ENCODE measurements around the gene MAMDC2. TPM values are rescaled to one million over a fixed set of nuclear protein-coding genes. Genes with fewer than 3 reads are reported as not detected.

MAMDC2 gene
- total and polyA plus RNA-seq, 2 of the 8 experiments (the other 6 are each of a cell fraction or from before 2014, with no cell fraction given): 6.1 to 15.4 TPM

GRCh38 chr9:70127036-70127435 lies 83.4 kb downstream of the MAMDC2 start:
- H3K27ac ChIP-seq (ENCODE audit: low read depth, low read length): no peak overlapping the region
- no peaks in the 10 kb centered on the region for H3K9me3 ChIP-seq (ENCODE audit: insufficient read depth in 2 of 2, low read depth in 1 of 2, low read length in 1 of 2)
- H3K23ac ChIP-seq (ENCODE audit: insufficient read length): no peak overlapping the region
- H3K14ac ChIP-seq (ENCODE audit: insufficient read length): no peak overlapping the region
- peaks cover 0 to 2% (median 0%) of the 10 kb centered on the region in 4 experiments; a peak in 1 of 8 replicates for H3K36me3 ChIP-seq (ENCODE audit: control insufficient read depth in 2 of 4, insufficient read depth in 4 of 4, low read length in 3 of 4)
- H2BK120ac ChIP-seq (replicated peaks; ENCODE audit: low read depth, low read length): no peak overlapping the region
- no peak overlapping the region for H2BK15ac ChIP-seq (ENCODE audit: low read length)
- H2BK20ac ChIP-seq (ENCODE audit: low read length): no peak overlapping the region
- H2AFZ ChIP-seq (ENCODE audit: low read length): no peak overlapping the region
- no peak overlapping the region for H4K91ac ChIP-seq (replicated peaks; ENCODE audit: insufficient read length, low read length)
- no peak overlapping the region for H2BK12ac ChIP-seq (ENCODE audit: low read depth, low read length)
- H3K27me3 ChIP-seq (replicated peaks in 1 of 4; ENCODE audit: control insufficient read depth in 3 of 4, extremely low read depth in 1 of 4, insufficient read depth in 3 of 4, low read length in 3 of 4): no peaks in the 10 kb centered on the region
- DNase-seq (ENCODE audit: low read depth in 1 of 2, low spot score in 2 of 2) (no peak), FAIRE-seq (no peak)
- no peak overlapping the region for H2BK5ac ChIP-seq (ENCODE audit: low read depth, low read length)
- WGBS, 2 experiments (ENCODE audit: extremely low coverage in 1 of 2, insufficient coverage in 1 of 2, insufficient read length in 1 of 2, insufficient replicate concordance in 2 of 2, low coverage in 1 of 2, low lambda C conversion rate in 2 of 2, missing lambda C conversion rate in 1 of 2): 90% methylated on average over 6 of the region's 6 CpGs; no CpG with 5 or more reads in 1 of the 2 experiments
- H3K23me2 ChIP-seq (ENCODE audit: low read depth, low read length): no peaks in the 10 kb centered on the region
- CTCF ChIA-PET (ENCODE audit: partially characterized antibody): interaction anchor here (0.7 to 13.1 kb wide), 3 partner anchors 16 to 126 kb away, joined by 3 to 113 read pairs (median 3); no protein-coding TSS in a partner anchor
- H4K20me1 ChIP-seq (replicated peaks in 1 of 2; ENCODE audit: control insufficient read depth in 1 of 2, insufficient read depth in 2 of 2, low read length in 2 of 2): peaks cover 0 to 3% of the 10 kb centered on the region in 2 experiments
- no peak overlapping the region for H2AK5ac ChIP-seq (ENCODE audit: low read depth, low read length)
- no peak overlapping the region for H3K4me3 ChIP-seq (ENCODE audit: extremely low read depth in 1 of 4, insufficient read depth in 2 of 4, low read depth in 3 of 4, low read length in 4 of 4)
- no peak overlapping the region for H3K18ac ChIP-seq (ENCODE audit: extremely low read depth, low read length)
- H4K5ac ChIP-seq (ENCODE audit: insufficient read length, low read depth, low read length): no peak overlapping the region
- H4K8ac ChIP-seq (ENCODE audit: extremely low read depth, insufficient read depth, low read length): no peak overlapping the region
- no peak overlapping the region for H3K56ac ChIP-seq (replicated peaks; ENCODE audit: insufficient read length, low read depth, low read length)
- POLR2A ChIA-PET (ENCODE audit: partially characterized antibody): no interaction called here
- H3K4me1 ChIP-seq (replicated peaks in 1 of 4; ENCODE audit: control insufficient read depth in 3 of 4, insufficient read depth in 4 of 4, low read length in 3 of 4): no peaks in the 10 kb centered on the region
- no peak overlapping the region for H3K9ac ChIP-seq (replicated peaks in 1 of 4; ENCODE audit: extremely low read depth in 1 of 4, low read depth in 3 of 4, low read length in 3 of 4)
- TF ChIP-seq CEBPB (IDR thresholded peaks at IDR 0.05; ENCODE audit: low read depth, low read length) (no peak), BCL11A (IDR thresholded peaks at IDR 0.05; ENCODE audit: low read depth in 2 of 2, low read length in 2 of 2) (no peak), RAD21 (IDR thresholded peaks at IDR 0.05 in 1 of 2, conservative IDR thresholded peaks at IDR 0.05 in 1 of 2; ENCODE audit: low read depth in 2 of 2, low read length in 2 of 2) (no peak), NRF1 (IDR thresholded peaks at IDR 0.05; ENCODE audit: low read depth, low read length) (no peak), ZNF274 (IDR thresholded peaks at IDR 0.05; ENCODE audit: borderline replicate concordance, extremely low read depth, low read length) (no peak), EZH2 (IDR thresholded peaks at IDR 0.05; ENCODE audit: low read depth, low read length, severe bottlenecking) (no peak), YY1 (IDR thresholded peaks at IDR 0.05; ENCODE audit: low read depth, low read length) (no peak)
- H3K4me2 ChIP-seq (ENCODE audit: insufficient read depth in 1 of 2, low read depth in 2 of 2, low read length in 2 of 2): no peak overlapping the region
- no peaks in the 10 kb centered on the region for H3K79me2 ChIP-seq (ENCODE audit: control insufficient read depth in 1 of 2, insufficient read depth in 2 of 2, low read length in 2 of 2)
- H3K4ac ChIP-seq (replicated peaks; ENCODE audit: insufficient read length, low read depth, low read length): no peak overlapping the region
- H3K79me1 ChIP-seq (ENCODE audit: low read depth, low read length): no peaks in the 10 kb centered on the region

Measured in H1 (cell line).